PC-9 (cell line): Measurements from ENCODE around the gene SFT2D1. TPM values are rescaled to one million over a fixed set of nuclear protein-coding genes. Genes with fewer than 3 reads are reported as not detected.

Source experiments
- BruUV-seq: library from RNA; stranded (reverse); fragments of 400-500 nt; replicated peaks from 2 replicates; lab custom pipeline; 2021; lab: Mats Ljungman, UMichigan
- CTCF ChIA-PET: fragments of 300-600 bp; sonication (Branson Sonifier 250); formaldehyde crosslinking; loops from one replicate; lab custom pipeline; 2022; ENCODE audit warnings: antibody characterized with exemption; lab: Charles Lee
- POLR2A ChIA-PET: fragments of 300-600 bp; sonication (Branson Sonifier 250); formaldehyde crosslinking; loops from one replicate; lab custom pipeline; 2022; ENCODE audit warnings: antibody characterized with exemption; ENCODE audit not compliant: unreplicated experiment; lab: Charles Lee
- DNase-seq, 2 experiments: peaks; one replicate each; pipeline versions ENCODE4 v3.0.0 to v3.0.0-alpha.2; 2015 to 2022; ENCODE audit warnings: mixed read lengths in 1 of 2
- H2AFZ ChIP-seq: fragments of 200-600 bp; sonication (generic); 2 replicates; pipeline ENCODE4 v1.8.1; 2017; ENCODE audit warnings: antibody characterized with exemption
- H3F3A ChIP-seq: fragments of 200-600 bp; sonication (generic); 2 replicates; pipeline ENCODE4 v1.8.1; 2017; ENCODE audit warnings: antibody characterized with exemption, mild to moderate bottlenecking, low read depth; ENCODE audit not compliant: insufficient read depth
- H3K27ac ChIP-seq: fragments of 200-600 bp; sonication (generic); 2 replicates; pipeline ENCODE4 v1.6.1; 2016; ENCODE audit warnings: mixed run types
- H3K27me3 ChIP-seq: fragments of 200-600 bp; sonication (generic); 2 replicates; pipeline ENCODE4 v1.6.1; 2016; ENCODE audit warnings: low read depth, mixed run types; ENCODE audit not compliant: insufficient read depth
- H3K36me3 ChIP-seq: fragments of 200-600 bp; sonication (generic); 2 replicates; pipeline ENCODE4 v1.6.1; 2016; ENCODE audit warnings: low read depth, mixed run types
- H3K4me1 ChIP-seq: fragments of 200-600 bp; sonication (generic); replicated peaks from 2 replicates; pipeline ENCODE4 v1.6.1; 2016; ENCODE audit warnings: mixed run types; ENCODE audit not compliant: insufficient read depth
- H3K4me2 ChIP-seq: fragments of 200-600 bp; sonication (generic); 2 replicates; pipeline ENCODE4 v1.6.1; 2017; ENCODE audit warnings: mixed run types
- H3K4me3 ChIP-seq: fragments of 200-600 bp; sonication (generic); 2 replicates; pipeline ENCODE4 v1.6.1; 2016; ENCODE audit warnings: mixed run types
- H3K79me2 ChIP-seq: fragments of 200-600 bp; sonication (generic); 2 replicates; pipeline ENCODE4 v1.6.1; 2017; ENCODE audit warnings: low read depth, mixed run types
- H3K9me2 ChIP-seq: fragments of 200-600 bp; sonication (generic); 2 replicates; pipeline ENCODE4 v1.8.1; 2017; ENCODE audit warnings: mild to moderate bottlenecking; ENCODE audit not compliant: insufficient read depth
- H3K9me3 ChIP-seq: fragments of 200-600 bp; sonication (generic); 2 replicates; pipeline ENCODE4 v1.8.1; 2016; ENCODE audit warnings: low read depth; ENCODE audit not compliant: insufficient read depth
- H4K20me1 ChIP-seq: fragments of 200-600 bp; sonication (generic); 2 replicates; pipeline ENCODE4 v1.8.1; 2017; ENCODE audit not compliant: insufficient read depth
- CTCF ChIP-seq: fragments of 200-600 bp; sonication (generic); conservative IDR thresholded peaks from 2 replicates; pipeline ENCODE4 v1.6.1; 2017; ENCODE audit warnings: mixed run types, antibody characterized with exemption, mild to moderate bottlenecking, moderate library complexity
- EZH2 ChIP-seq: fragments of 200-600 bp; sonication (generic); IDR thresholded peaks from 2 replicates; pipeline ENCODE4 v1.8.0; 2017; ENCODE audit warnings: antibody characterized with exemption, low read depth
- intact Hi-C: fragments of 100-400 bp; cut with micrococcal nuclease; formaldehyde crosslinking; loops from one replicate; pipeline ENCODE4 v1.10.0; 2022; ENCODE audit not compliant: unreplicated experiment
- total RNA-seq: library from RNA; stranded (reverse); gene quantifications from 2 replicates; pipeline ENCODE4 v1.2.3, GENCODE V29; 2021

The SFT2D1 gene
- total RNA-seq, 1 experiment from 2014 or later = 39.9 TPM

- H3K27ac ChIP-seq = no peak overlapping the region
- DNase-seq = no peak
- no peak overlapping the region for H3K4me3 ChIP-seq
- no TSS peak for BruUV-seq
- no peaks in the 10 kb centered on the region for H3F3A ChIP-seq
- H3K36me3 ChIP-seq = no peaks in the 10 kb centered on the region
- H3K27me3 ChIP-seq = peaks cover 36% of the 10 kb centered on the region
- ChIA-PET POLR2A (no interaction called here), CTCF (no interaction called here)
- TF ChIP-seq CTCF (no peak), EZH2 (no peak)
- H3K9me3 ChIP-seq = no peaks in the 10 kb centered on the region
- H3K4me1 ChIP-seq = no peaks in the 10 kb centered on the region
- intact Hi-C loops = no loop called here
- H2AFZ ChIP-seq = no peak overlapping the region
- H3K9me2 ChIP-seq = no peaks in the 10 kb centered on the region
- no peaks in the 10 kb centered on the region for H4K20me1 ChIP-seq
- no peak overlapping the region for H3K4me2 ChIP-seq
- no peaks in the 10 kb centered on the region for H3K79me2 ChIP-seq
These were observed 55.5 kb downstream of the SFT2D1 start for GRCh38 chr6:166286839-166287271.

- CTCF ChIA-PET = no interaction called here
These were observed 57.1 kb downstream of the SFT2D1 start for GRCh38 chr6:166285233-166285632.

GRCh38 chr6:166284640-166285039 lies 57.7 kb downstream of the SFT2D1 start:
- DNase-seq = no peak
- H3K4me1 ChIP-seq = no peaks in the 10 kb centered on the region
- no peaks in the 10 kb centered on the region for H4K20me1 ChIP-seq
- H3K27ac ChIP-seq = no peak overlapping the region
- ChIA-PET CTCF (no interaction called here), POLR2A (no interaction called here)
- BruUV-seq = no TSS peak
- no peaks in the 10 kb centered on the region for H3K79me2 ChIP-seq
- no peak overlapping the region for H3K4me2 ChIP-seq
- no peaks in the 10 kb centered on the region for H3F3A ChIP-seq
- H2AFZ ChIP-seq = no peak overlapping the region
- no peaks in the 10 kb centered on the region for H3K36me3 ChIP-seq
- H3K4me3 ChIP-seq = no peak overlapping the region
- intact Hi-C loops = no loop called here
- no peaks in the 10 kb centered on the region for H3K9me3 ChIP-seq
- H3K9me2 ChIP-seq = no peaks in the 10 kb centered on the region
- TF ChIP-seq CTCF = no peak
- TF ChIP-seq EZH2 = no peak
- H3K27me3 ChIP-seq = peaks cover 46% of the 10 kb centered on the region

More at GRCh38 chr6:166285233-166285632, 57.1 kb downstream of the SFT2D1 start:
- intact Hi-C loops = no loop called here
- Histone ChIP-seq H3F3A (no peaks in the 10 kb centered on the region), H3K79me2 (no peaks in the 10 kb centered on the region), H3K4me1 (no peaks in the 10 kb centered on the region), H3K9me2 (no peaks in the 10 kb centered on the region), H3K27me3 (peaks cover 44% of the 10 kb centered on the region), H3K4me2 (no peak overlapping the region), H4K20me1 (no peaks in the 10 kb centered on the region), H3K9me3 (no peaks in the 10 kb centered on the region), H3K36me3 (no peaks in the 10 kb centered on the region), H3K4me3 (no peak overlapping the region), H3K27ac (no peak overlapping the region), H2AFZ (no peak overlapping the region)
- TF ChIP-seq EZH2 = no peak
- TF ChIP-seq CTCF = no peak
- POLR2A ChIA-PET = no interaction called here
- DNase-seq = no peak
- no TSS peak for BruUV-seq
